ENCODE measurements around the gene CKAP5. TPM values are rescaled to one million over a fixed set of nuclear protein-coding genes. Genes with fewer than 3 reads are reported as not detected.

The CKAP5 gene
- total RNA-seq, 2 donors from 2014 or later: 34.7 to 37.1 TPM

DNA sequence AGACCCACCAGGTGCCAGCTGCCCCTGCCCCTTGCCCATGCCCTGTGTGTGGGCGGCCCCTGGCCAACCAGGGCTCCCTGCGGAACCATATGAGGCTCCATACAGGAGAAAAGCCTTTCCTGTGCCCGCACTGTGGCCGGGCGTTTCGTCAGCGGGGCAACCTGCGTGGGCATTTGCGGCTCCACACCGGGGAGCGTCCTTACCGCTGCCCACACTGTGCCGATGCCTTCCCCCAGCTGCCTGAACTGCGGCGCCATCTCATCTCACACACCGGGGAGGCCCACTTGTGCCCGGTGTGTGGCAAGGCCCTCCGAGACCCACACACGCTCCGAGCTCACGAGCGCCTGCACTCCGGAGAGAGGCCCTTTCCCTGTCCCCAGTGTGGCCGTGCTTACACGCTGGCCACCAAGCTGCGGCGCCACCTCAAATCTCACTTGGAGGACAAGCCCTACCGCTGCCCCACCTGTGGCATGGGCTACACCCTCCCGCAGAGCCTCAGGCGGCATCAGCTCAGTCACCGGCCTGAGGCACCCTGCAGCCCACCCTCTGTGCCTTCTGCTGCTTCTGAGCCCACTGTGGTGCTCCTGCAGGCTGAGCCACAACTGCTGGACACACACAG lies 140.9 kb downstream of the CKAP5 start:
- H3K27me3 ChIP-seq (replicated peaks; ENCODE audit: insufficient read depth): no peaks in the 10 kb centered on the region
- H3K27ac ChIP-seq: no peak overlapping the region
- TF ChIP-seq, protein P1, sequence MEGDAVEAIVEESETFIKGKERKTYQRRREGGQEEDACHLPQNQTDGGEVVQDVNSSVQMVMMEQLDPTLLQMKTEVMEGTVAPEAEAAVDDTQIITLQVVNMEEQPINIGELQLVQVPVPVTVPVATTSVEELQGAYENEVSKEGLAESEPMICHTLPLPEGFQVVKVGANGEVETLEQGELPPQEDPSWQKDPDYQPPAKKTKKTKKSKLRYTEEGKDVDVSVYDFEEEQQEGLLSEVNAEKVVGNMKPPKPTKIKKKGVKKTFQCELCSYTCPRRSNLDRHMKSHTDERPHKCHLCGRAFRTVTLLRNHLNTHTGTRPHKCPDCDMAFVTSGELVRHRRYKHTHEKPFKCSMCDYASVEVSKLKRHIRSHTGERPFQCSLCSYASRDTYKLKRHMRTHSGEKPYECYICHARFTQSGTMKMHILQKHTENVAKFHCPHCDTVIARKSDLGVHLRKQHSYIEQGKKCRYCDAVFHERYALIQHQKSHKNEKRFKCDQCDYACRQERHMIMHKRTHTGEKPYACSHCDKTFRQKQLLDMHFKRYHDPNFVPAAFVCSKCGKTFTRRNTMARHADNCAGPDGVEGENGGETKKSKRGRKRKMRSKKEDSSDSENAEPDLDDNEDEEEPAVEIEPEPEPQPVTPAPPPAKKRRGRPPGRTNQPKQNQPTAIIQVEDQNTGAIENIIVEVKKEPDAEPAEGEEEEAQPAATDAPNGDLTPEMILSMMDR (IDR thresholded peaks at IDR 0.05): no peak
- no peak overlapping the region for H3K4me3 ChIP-seq
- no peak for DNase-seq (ENCODE audit: low spot score)
- H3K9me3 ChIP-seq: no peaks in the 10 kb centered on the region
- no peak for ATAC-seq (ENCODE audit: insufficient number of reproducible peaks, low FRiP score, low read depth)
- H3K4me1 ChIP-seq (ENCODE audit: control insufficient read depth in 1 of 2, low read depth in 2 of 2): peaks cover 10 to 22% of the 10 kb centered on the region in 2 donors
- peaks cover 60% of the 10 kb centered on the region for H3K36me3 ChIP-seq

DNA sequence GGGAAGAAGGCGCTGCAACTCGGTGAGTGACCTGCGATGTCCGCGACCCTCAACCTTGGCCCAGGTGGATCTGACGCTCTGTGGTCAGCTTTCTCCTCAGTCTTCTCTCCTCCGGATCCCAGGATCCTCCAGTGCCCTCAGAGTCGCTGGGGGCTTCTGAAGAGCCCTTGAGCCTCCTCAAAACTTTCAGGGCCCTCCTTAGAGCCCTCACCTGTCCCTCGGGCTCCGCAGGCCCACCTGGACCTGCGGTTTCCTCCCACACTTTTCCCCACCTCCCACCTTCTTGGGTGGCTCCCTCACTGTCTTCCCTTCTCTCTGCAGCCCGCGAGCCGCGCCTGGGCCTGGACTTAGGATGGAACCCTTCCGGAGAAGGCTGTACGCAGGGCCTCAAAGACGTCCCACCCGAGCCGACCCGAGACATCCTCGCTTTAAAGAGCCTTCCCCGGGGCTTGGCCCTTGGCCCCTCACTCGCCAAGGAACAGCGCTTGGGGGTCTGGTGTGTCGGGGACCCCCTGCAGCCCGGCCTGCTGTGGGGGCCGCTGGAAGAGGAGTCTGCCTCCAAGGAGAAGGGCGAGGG lies 144.9 kb downstream of the CKAP5 start:
- no peaks in the 10 kb centered on the region for H3K9me3 ChIP-seq
- TF ChIP-seq, protein P1 (IDR thresholded peaks at IDR 0.05): no peak
- no peaks in the 10 kb centered on the region for H3K27me3 ChIP-seq (replicated peaks; ENCODE audit: insufficient read depth)
- H3K4me3 ChIP-seq: peak overlapping the region; percentile 92
- H3K36me3 ChIP-seq: peaks cover 41% of the 10 kb centered on the region
- peak overlapping the region; percentile 95 to 96 for H3K27ac ChIP-seq
- peaks cover 43 to 56% of the 10 kb centered on the region in 2 donors for H3K4me1 ChIP-seq (ENCODE audit: control insufficient read depth in 1 of 2, low read depth in 2 of 2)
- ATAC-seq (ENCODE audit: insufficient number of reproducible peaks, low FRiP score, low read depth): no peak
- DNase-seq (ENCODE audit: low spot score): no peak

- Histone ChIP-seq H3K27me3 (replicated peaks; ENCODE audit: insufficient read depth) (no peaks in the 10 kb centered on the region), H3K4me3 (peak within 1 kb of the TSS; percentile 92), H3K27ac (peak within 1 kb of the TSS; percentile 95 to 96), H3K4me1 (ENCODE audit: control insufficient read depth in 1 of 2, low read depth in 2 of 2) (peaks cover 49 to 63% of the 10 kb centered on the region in 2 donors), H3K36me3 (peaks cover 41% of the 10 kb centered on the region), H3K9me3 (no peaks in the 10 kb centered on the region)
- ATAC-seq (ENCODE audit: insufficient number of reproducible peaks, low FRiP score, low read depth): peak; percentile 91
- TF ChIP-seq, protein P1 (IDR thresholded peaks at IDR 0.05): no peak
- peak; percentile 99 for DNase-seq (ENCODE audit: low spot score)
Observed at GRCh38 chr11:46700241-46701077, 145.6 kb downstream of the CKAP5 start, which contains the start of the genes ARHGAP1 and ZNF408. ARHGAP1 (minus strand) TSS chr11:46700619; CDS start chr11:46696107, 4,512 bp downstream. ZNF408 (plus strand) TSS chr11:46701031; CDS start chr11:46701048, 17 bp downstream.

DNA sequence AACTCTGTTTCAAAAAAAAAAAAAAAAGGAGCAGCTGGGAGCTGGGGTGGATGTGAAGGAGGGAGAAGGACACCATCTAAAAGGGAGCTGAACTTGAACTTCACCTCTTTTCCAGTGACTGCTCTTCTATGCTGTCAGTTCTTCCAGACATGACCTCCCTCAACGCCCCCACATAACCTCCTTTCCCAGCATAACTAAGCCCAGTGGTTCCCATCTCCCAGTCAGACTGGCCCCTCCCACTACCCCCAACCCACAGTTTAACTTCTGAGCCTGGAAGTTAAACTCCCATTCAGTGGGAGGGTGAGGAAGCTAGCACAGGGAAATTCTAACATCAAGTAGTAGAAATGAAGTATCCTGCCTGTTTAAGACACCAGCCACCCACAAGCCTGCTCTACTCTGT lies 147.5 kb downstream of the CKAP5 start:
- Histone ChIP-seq H3K4me1 (ENCODE audit: control insufficient read depth in 1 of 2, low read depth in 2 of 2) (peaks cover 64 to 81% of the 10 kb centered on the region in 2 donors), H3K27me3 (replicated peaks; ENCODE audit: insufficient read depth) (no peaks in the 10 kb centered on the region), H3K27ac (peak overlapping the region; percentile 67 to 95), H3K4me3 (peak overlapping the region; percentile 92), H3K36me3 (peaks cover 40% of the 10 kb centered on the region), H3K9me3 (no peaks in the 10 kb centered on the region)
- ATAC-seq (ENCODE audit: insufficient number of reproducible peaks, low FRiP score, low read depth): no peak
- DNase-seq (ENCODE audit: low spot score): no peak
- TF ChIP-seq, protein P1 (IDR thresholded peaks at IDR 0.05): no peak

DNA sequence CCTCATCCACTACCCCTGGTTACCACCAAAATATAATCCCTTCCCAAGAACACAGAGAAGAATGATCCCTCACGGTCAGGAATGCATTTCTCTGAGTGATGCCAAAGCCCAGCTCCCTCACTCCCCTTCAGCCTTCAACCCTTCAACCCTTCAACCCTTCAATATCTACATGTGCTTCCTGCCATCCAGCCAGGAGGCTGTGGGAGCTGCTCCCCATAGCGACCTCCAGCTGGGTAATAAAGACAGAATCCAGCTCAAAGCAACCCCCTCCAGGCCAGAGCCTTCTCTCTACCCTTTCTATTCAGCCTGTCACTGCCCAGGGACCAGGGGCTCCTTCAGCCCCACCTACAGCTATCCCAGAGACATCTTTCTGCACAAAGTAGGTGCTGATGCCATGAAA lies 148.4 kb downstream of the CKAP5 start:
- no peaks in the 10 kb centered on the region for H3K9me3 ChIP-seq
- ATAC-seq (ENCODE audit: insufficient number of reproducible peaks, low FRiP score, low read depth): no peak
- TF ChIP-seq, protein P1 (IDR thresholded peaks at IDR 0.05): no peak
- H3K36me3 ChIP-seq: peaks cover 39% of the 10 kb centered on the region
- peaks cover 69 to 82% of the 10 kb centered on the region in 2 donors for H3K4me1 ChIP-seq (ENCODE audit: control insufficient read depth in 1 of 2, low read depth in 2 of 2)
- H3K27ac ChIP-seq: peak overlapping the region; percentile 67 to 95
- no peak for DNase-seq (ENCODE audit: low spot score)
- H3K27me3 ChIP-seq (replicated peaks; ENCODE audit: insufficient read depth): no peaks in the 10 kb centered on the region
- H3K4me3 ChIP-seq: peak overlapping the region; percentile 92
